ENCODE measurements around the gene UTS2B.

DNA sequence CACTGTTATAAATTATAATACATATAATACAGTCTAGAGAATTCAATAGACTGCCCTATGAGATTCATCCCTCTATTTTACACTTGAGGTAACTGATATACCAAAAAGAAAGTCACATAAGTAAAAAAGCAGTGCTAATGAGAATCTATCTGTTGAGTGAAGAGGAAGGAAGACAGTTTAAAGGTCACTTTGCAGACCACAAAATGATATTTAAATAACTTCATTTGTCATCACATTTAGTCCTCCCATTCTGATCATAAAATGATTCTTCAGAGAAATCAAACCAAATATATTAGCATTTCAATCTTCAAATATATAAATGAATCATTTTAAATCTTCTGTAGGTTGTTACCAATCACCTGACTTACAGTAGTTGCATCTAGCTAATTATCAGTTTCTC is 61.6 kb downstream of the UTS2B start:
- TF ChIP-seq TAF1 (IDR thresholded peaks at IDR 0.05; ENCODE audit: borderline replicate concordance, insufficient read depth, low read length) (no peak), SIN3A (IDR thresholded peaks at IDR 0.05; ENCODE audit: borderline replicate concordance, insufficient read depth, low read length) (no peak)

Measured in PFSK-1 (cell line).